22Rv1 (cell line): ENCODE measurements around the gene MUC22.

ENCODE experiments used
- CTCF ChIP-seq: fragments of 450-650 bp; IDR thresholded peaks from 2 replicates; pipeline ENCODE4 v1.5.1; 2017; ENCODE audit warnings: mild to moderate bottlenecking
- ZFX ChIP-seq: fragments of 450-650 bp; IDR thresholded peaks from 2 replicates; pipeline ENCODE4 v1.6.1; 2017; ENCODE audit warnings: antibody characterized with exemption, borderline replicate concordance

GRCh38 chr6:30960907-30961673, 49.2 kb upstream of the MUC22 start:
- TF ChIP-seq CTCF (no peak), ZFX (no peak)
